Parathyroid adenoma (tissue), 2 donors: Measurements from ENCODE around the gene IL2RA.

ENCODE experiments used
- H2AFZ ChIP-seq: fragments of 300-600 bp; sonication (generic); one replicate; pipeline ENCODE4 v1.7.0; 2017; ENCODE audit warnings: antibody characterized with exemption, mild to moderate bottlenecking
- H3K27ac ChIP-seq: fragments of 300-600 bp; sonication (generic); one replicate; pipeline ENCODE4 v1.7.0; 2017
- H3K27me3 ChIP-seq: fragments of 300-600 bp; sonication (generic); one replicate; pipeline ENCODE4 v1.7.0; 2017; ENCODE audit warnings: low read length; ENCODE audit not compliant: control insufficient read depth, insufficient read depth
- H3K36me3 ChIP-seq: fragments of 300-600 bp; sonication (generic); one replicate; pipeline ENCODE4 v1.7.0; 2017; ENCODE audit warnings: low read length; ENCODE audit not compliant: control insufficient read depth, insufficient read depth
- H3K4me1 ChIP-seq: fragments of 300-600 bp; sonication (generic); one replicate; pipeline ENCODE4 v1.7.0; 2017; ENCODE audit warnings: control low read depth
- H3K4me2 ChIP-seq: fragments of 300-600 bp; sonication (generic); one replicate; pipeline ENCODE4 v1.7.0; 2017; ENCODE audit warnings: low read length
- H3K4me3 ChIP-seq: fragments of 300-600 bp; sonication (generic); one replicate; pipeline ENCODE4 v1.7.0; 2017; ENCODE audit warnings: low read depth, low read length
- H3K79me2 ChIP-seq: fragments of 300-600 bp; sonication (generic); one replicate; pipeline ENCODE4 v1.7.0; 2017; ENCODE audit warnings: control low read depth
- H3K9ac ChIP-seq: fragments of 300-600 bp; sonication (generic); one replicate; pipeline ENCODE4 v1.7.0; 2017; ENCODE audit warnings: mild to moderate bottlenecking
- H3K9me3 ChIP-seq: fragments of 300-600 bp; sonication (generic); one replicate; pipeline ENCODE4 v1.7.0; 2017; ENCODE audit warnings: low read length; ENCODE audit not compliant: control insufficient read depth
- TF ChIP-seq, protein P1 (sequence below): fragments of 300-600 bp; sonication (generic); IDR thresholded peaks from one replicate; pipeline ENCODE4 v1.7.0; 2017; ENCODE audit warnings: antibody characterized with exemption, mild to moderate bottlenecking
- donor health status: primary hyperparathyroidism.

The IL2RA gene

DNA sequence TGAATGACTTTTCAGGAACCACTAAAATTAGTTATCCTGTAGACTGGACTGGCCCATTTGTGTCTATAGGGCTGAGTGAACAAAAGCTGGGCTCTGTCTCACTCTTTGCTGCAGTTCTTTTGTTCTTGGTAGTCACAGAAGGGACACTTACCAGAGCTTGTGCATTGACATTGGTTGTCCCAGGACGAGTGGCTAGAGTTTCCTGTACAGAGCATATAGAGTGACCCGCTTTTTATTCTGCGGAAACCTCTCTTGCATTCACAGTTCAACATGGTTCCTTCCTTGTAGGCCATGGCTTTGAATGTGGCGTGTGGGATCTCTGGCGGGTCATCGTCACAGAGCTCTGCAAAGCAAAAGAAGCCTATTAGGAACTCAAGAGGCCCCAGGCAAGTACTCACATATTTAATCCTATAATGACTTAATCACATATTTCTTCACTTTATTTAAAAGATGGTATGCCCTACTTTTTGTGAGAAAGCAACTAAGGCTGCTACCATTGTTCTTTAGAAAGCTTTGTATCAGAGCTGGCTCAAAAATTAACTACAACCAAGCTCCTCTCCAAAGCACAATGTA is 36.4 kb downstream of the IL2RA start:
- Histone ChIP-seq H3K9ac (no peak overlapping the region), H3K4me3 (no peak overlapping the region), H3K4me1 (peaks cover 7% of the 10 kb centered on the region), H2AFZ (no peak overlapping the region), H3K27ac (no peak overlapping the region), H3K79me2 (no peaks in the 10 kb centered on the region), H3K27me3 (no peaks in the 10 kb centered on the region), H3K9me3 (no peaks in the 10 kb centered on the region), H3K36me3 (no peaks in the 10 kb centered on the region), H3K4me2 (no peak overlapping the region)
- TF ChIP-seq, protein P1, sequence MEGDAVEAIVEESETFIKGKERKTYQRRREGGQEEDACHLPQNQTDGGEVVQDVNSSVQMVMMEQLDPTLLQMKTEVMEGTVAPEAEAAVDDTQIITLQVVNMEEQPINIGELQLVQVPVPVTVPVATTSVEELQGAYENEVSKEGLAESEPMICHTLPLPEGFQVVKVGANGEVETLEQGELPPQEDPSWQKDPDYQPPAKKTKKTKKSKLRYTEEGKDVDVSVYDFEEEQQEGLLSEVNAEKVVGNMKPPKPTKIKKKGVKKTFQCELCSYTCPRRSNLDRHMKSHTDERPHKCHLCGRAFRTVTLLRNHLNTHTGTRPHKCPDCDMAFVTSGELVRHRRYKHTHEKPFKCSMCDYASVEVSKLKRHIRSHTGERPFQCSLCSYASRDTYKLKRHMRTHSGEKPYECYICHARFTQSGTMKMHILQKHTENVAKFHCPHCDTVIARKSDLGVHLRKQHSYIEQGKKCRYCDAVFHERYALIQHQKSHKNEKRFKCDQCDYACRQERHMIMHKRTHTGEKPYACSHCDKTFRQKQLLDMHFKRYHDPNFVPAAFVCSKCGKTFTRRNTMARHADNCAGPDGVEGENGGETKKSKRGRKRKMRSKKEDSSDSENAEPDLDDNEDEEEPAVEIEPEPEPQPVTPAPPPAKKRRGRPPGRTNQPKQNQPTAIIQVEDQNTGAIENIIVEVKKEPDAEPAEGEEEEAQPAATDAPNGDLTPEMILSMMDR, result no peak

DNA sequence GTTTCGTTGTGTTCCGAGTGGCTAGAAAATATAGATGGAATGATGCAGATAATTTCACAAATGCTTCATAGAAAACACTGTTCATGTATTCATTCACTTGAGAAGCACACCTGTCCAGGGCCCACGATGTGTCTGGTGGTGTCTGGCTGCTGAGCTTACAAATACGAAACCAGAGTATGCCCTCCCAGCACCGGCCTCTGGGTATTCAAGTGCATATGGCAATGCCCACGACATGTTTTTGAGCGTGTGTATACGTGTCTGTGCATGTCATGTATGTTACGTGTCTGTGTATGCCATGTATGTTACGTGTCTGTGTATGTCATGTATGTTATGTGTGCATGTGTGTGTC is 37.9 kb downstream of the IL2RA start:
- no peak overlapping the region for H3K9ac ChIP-seq
- H3K4me1 ChIP-seq, result peaks cover 7% of the 10 kb centered on the region
- H3K27me3 ChIP-seq, result no peaks in the 10 kb centered on the region
- no peak overlapping the region for H2AFZ ChIP-seq
- H3K27ac ChIP-seq, result no peak overlapping the region
- TF ChIP-seq, protein P1, result no peak
- H3K4me2 ChIP-seq, result no peak overlapping the region
- no peaks in the 10 kb centered on the region for H3K36me3 ChIP-seq
- H3K79me2 ChIP-seq, result no peaks in the 10 kb centered on the region
- no peaks in the 10 kb centered on the region for H3K9me3 ChIP-seq
- no peak overlapping the region for H3K4me3 ChIP-seq

DNA sequence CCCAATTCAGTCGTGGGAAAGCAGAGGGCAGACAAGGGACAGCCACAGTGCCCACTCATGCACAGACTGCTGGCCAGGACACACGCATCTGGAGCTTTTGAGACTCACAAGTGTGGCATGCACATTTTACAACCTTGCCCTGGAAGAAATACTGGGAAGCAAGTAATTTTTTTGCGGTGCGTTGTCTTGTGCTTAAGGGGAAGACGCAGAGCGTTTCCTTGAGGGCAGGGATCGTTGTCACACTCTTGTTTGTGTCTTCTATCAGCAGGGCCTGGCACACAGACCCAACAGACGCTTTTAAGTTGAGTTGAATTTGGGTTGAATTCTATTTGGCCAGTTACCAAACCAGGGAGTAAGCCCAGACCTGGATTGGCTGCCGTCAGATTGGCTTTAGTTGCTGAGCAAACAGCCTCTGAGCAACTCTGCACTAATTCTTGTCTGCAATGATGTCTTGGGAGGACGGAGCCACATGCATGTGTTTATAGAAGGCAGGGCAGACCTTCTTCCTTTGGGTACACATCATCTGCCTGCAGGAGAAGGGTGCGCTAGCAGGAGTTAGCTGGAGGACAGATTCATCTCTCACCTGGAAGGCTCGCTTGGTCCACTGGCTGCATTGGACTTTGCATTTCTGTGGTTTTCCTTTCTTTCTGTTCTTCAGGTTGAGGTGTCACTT is 38.4 kb downstream of the IL2RA start:
- Histone ChIP-seq H3K4me1 (peaks cover 7% of the 10 kb centered on the region), H3K27ac (no peak overlapping the region), H3K4me2 (no peak overlapping the region), H3K9me3 (no peaks in the 10 kb centered on the region), H3K9ac (no peak overlapping the region), H2AFZ (no peak overlapping the region), H3K4me3 (no peak overlapping the region), H3K27me3 (no peaks in the 10 kb centered on the region), H3K79me2 (no peaks in the 10 kb centered on the region), H3K36me3 (no peaks in the 10 kb centered on the region)
- TF ChIP-seq, protein P1, result no peak

DNA sequence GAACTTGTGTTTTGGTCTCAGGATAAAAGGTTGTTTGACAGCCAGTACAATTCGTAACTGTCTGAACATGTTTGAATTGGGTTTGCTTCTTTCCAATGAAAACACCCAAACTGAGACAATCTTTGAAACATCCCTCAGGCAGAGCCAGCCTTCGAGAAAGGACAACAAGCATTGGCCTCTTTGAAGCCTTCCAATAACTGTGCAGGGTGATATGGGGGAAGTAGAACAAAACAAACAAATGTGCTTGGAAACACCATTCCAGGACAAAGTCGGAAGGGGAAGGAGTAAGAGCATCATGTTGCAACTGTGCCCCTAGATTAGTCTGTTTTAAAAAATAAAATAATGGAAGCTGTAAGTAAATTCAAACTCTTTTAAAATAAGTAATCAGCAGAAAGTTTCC is 39.5 kb downstream of the IL2RA start:
- Histone ChIP-seq H3K4me1 (peaks cover 7% of the 10 kb centered on the region), H3K9ac (no peak overlapping the region), H3K79me2 (no peaks in the 10 kb centered on the region), H3K4me2 (no peak overlapping the region), H3K27ac (peak overlapping the region; percentile 58), H3K9me3 (no peaks in the 10 kb centered on the region), H3K4me3 (no peak overlapping the region), H2AFZ (peak overlapping the region; percentile 56), H3K27me3 (no peaks in the 10 kb centered on the region), H3K36me3 (no peaks in the 10 kb centered on the region)
- TF ChIP-seq, protein P1, result no peak

DNA sequence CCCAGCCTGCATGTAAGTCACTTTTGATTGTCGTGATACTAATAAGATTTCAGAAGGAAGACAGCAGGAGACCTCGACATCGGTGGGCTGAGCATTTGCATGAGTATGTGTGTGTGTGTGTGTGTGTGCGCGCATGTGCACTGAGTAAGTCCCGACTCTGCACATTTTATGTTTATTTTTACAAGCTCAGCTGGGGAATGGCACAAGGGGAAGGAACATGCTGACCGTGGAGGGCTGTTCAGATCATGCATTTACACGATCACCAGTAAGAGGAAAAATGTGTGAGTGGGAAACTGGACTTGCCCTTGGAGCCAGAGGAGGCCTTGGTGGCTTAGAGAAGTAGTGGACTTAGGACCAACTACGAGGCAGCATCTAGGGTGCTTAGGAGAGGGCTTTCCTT is 41.3 kb downstream of the IL2RA start:
- H3K27me3 ChIP-seq, result no peaks in the 10 kb centered on the region
- H3K4me1 ChIP-seq, result peaks cover 7% of the 10 kb centered on the region
- no peaks in the 10 kb centered on the region for H3K79me2 ChIP-seq
- H3K27ac ChIP-seq, result no peak overlapping the region
- no peak overlapping the region for H3K4me2 ChIP-seq
- H3K36me3 ChIP-seq, result no peaks in the 10 kb centered on the region
- no peaks in the 10 kb centered on the region for H3K9me3 ChIP-seq
- TF ChIP-seq, protein P1, result no peak
- H2AFZ ChIP-seq, result no peak overlapping the region
- H3K9ac ChIP-seq, result no peak overlapping the region
- no peak overlapping the region for H3K4me3 ChIP-seq
